ENCODE results near the gene NFATC2. TPM values are rescaled to one million over a fixed set of nuclear protein-coding genes. Genes with fewer than 3 reads are reported as not detected.

The NFATC2 gene
- polyA plus RNA-seq, 1 of the 3 experiments (the other 2 are of a cell fraction): 0.36 TPM

DNA sequence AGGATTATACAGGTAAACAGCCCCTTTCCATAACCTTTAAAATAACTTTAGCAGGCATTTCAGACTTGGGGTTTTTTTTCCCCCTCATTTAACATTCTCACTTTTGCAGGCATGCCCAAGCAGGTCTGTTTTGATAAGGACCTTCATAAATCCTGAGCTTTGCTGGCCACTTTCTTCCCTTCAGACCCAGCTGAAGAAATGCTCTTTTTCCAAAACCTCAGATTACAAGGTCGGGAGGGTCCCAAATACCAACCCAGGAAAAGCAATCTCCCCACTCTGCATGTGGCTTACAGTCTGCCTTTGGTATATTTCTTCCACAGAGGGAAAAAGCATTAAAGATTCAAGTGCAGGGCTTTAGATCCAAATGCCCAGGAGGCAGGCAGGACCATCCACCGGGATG lies 6.8 kb downstream of the NFATC2 start:
- 91% methylated on average over 2 of the region's 2 CpGs for WGBS (ENCODE audit: low lambda C conversion rate)
- peaks cover 4 to 12% of the 10 kb centered on the region in 2 experiments; a peak in 2 of 4 replicates for H3K4me1 ChIP-seq (ENCODE audit: control insufficient read depth in 1 of 2, insufficient read depth in 2 of 2, low read depth in 1 of 2, low read length in 1 of 2)
- ChIA-PET POLR2A (no interaction called here), CTCF (interaction anchor here (0.6 to 1.3 kb wide), 4 partner anchors 39 to 164 kb away, joined by 3 to 4 read pairs (median 4); no protein-coding TSS in a partner anchor)
- peaks cover 0 to 4% of the 10 kb centered on the region in 2 experiments for H3K36me3 ChIP-seq (replicated peaks in 1 of 2; ENCODE audit: control insufficient read depth in 1 of 2, insufficient read depth in 2 of 2, low read length in 1 of 2)
- no peak overlapping the region for H3K27ac ChIP-seq (ENCODE audit: low read depth in 2 of 2, low read length in 1 of 2)
- H3F3A ChIP-seq (replicated peaks; ENCODE audit: insufficient read depth): no peaks in the 10 kb centered on the region
- no peak overlapping the region for H3K4me3 ChIP-seq (ENCODE audit: low read depth in 2 of 2, low read length in 1 of 2)
- H3K9ac ChIP-seq: no peak overlapping the region
- H4K20me1 ChIP-seq (ENCODE audit: insufficient read depth): no peaks in the 10 kb centered on the region
- H3K27me3 ChIP-seq (ENCODE audit: insufficient read depth): no peaks in the 10 kb centered on the region
- H3K9me3 ChIP-seq: peaks cover 5% of the 10 kb centered on the region; the same call in 1 of the 2 replicates
- DNase-seq: no peak
- TF ChIP-seq MEF2A (IDR thresholded peaks at IDR 0.05; ENCODE audit: borderline replicate concordance, low read depth): no peak
- no peak for TF ChIP-seq SMC3 (IDR thresholded peaks at IDR 0.05; ENCODE audit: low read depth, low read length)
- no peak for TF ChIP-seq IRF3 (IDR thresholded peaks at IDR 0.05; ENCODE audit: low read depth, low read length)
- TF ChIP-seq RXRA (IDR thresholded peaks at IDR 0.05; ENCODE audit: borderline replicate concordance, low read depth): no peak
- TF ChIP-seq REST (IDR thresholded peaks at IDR 0.05; ENCODE audit: low read depth, low read length): no peak
- TF ChIP-seq FOXM1 (IDR thresholded peaks at IDR 0.05; ENCODE audit: low read depth): no peak
- TF ChIP-seq MXI1 (IDR thresholded peaks at IDR 0.05; ENCODE audit: low read depth, low read length): no peak
- no peak for TF ChIP-seq GATA2 (CRISPR knock-in tag; IDR thresholded peaks at IDR 0.05)
- no peak for TF ChIP-seq FOXJ3 (CRISPR knock-in tag; IDR thresholded peaks at IDR 0.05)
- no peak for TF ChIP-seq TAF1 (IDR thresholded peaks at IDR 0.05; ENCODE audit: borderline replicate concordance, low read depth, low read length)
- no peak for TF ChIP-seq RAD21 (IDR thresholded peaks at IDR 0.05; ENCODE audit: low read length)
- no peak for TF ChIP-seq RFX5 (IDR thresholded peaks at IDR 0.05; ENCODE audit: low read length)
- no peak for TF ChIP-seq POLR2AphosphoS5 (IDR thresholded peaks at IDR 0.05; ENCODE audit: low read depth, low read length)
- TF ChIP-seq, protein P1, sequence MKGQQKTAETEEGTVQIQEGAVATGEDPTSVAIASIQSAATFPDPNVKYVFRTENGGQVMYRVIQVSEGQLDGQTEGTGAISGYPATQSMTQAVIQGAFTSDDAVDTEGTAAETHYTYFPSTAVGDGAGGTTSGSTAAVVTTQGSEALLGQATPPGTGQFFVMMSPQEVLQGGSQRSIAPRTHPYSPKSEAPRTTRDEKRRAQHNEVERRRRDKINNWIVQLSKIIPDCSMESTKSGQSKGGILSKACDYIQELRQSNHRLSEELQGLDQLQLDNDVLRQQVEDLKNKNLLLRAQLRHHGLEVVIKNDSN (IDR thresholded peaks at IDR 0.05; ENCODE audit: borderline replicate concordance, low read depth): no peak
- no peak for TF ChIP-seq MAX (IDR thresholded peaks at IDR 0.05; ENCODE audit: low read depth)
- TF ChIP-seq GABPA (IDR thresholded peaks at IDR 0.05; ENCODE audit: low read depth): no peak
- no peak for TF ChIP-seq EP300 (IDR thresholded peaks at IDR 0.05; ENCODE audit: borderline replicate concordance in 1 of 2, low read depth in 1 of 2, low read length in 1 of 2)
- no peak for TF ChIP-seq ELF1 (IDR thresholded peaks at IDR 0.05)
- H3K9me2 ChIP-seq: no peaks in the 10 kb centered on the region
- H3K79me2 ChIP-seq (ENCODE audit: insufficient read depth): no peaks in the 10 kb centered on the region
- no peak overlapping the region for H3K4me2 ChIP-seq
- no peak overlapping the region for H2AFZ ChIP-seq (ENCODE audit: low read depth)
